NCI-H2171 treated with DMSO at 0.1 percent for 48 hours (cell line): ENCODE measurements around the gene TPH1.
A peak's percentile ranks its signal among the peaks of the same experiment; 100 is the strongest.
"Not testable (repeated sequence)": the region's sequence is repeated elsewhere in the genome, so short reads cannot be mapped to it uniquely, and the experiment has no call there.

Source experiments
- DNase-seq: peaks from one replicate; lab custom pipeline; 2025; lab: John Stamatoyannopoulos, UW

TPH1 gene

GRCh38 chr11:18022419-18022818, 23.6 kb downstream of the TPH1 start:
- DNase-seq, result no peak

- no peak for DNase-seq
Measured at GRCh38 chr11:18019650-18020049, 26.4 kb downstream of the TPH1 start.

- no peak for DNase-seq
Measured at GRCh38 chr11:18016789-18017188, 29.3 kb downstream of the TPH1 start.

GRCh38 chr11:18014876-18015275, 31.2 kb downstream of the TPH1 start:
- DNase-seq, result no peak

GRCh38 chr11:18013790-18014507, 32.1 kb downstream of the TPH1 start:
- no peak for DNase-seq

GRCh38 chr11:18012906-18013781, 32.9 kb downstream of the TPH1 start, which contains the start of gene SERGEF:
Gene SERGEF, minus strand, starts transcription at chr11:18013047. Its CDS starts 37 bp downstream, at chr11:18013010.
- DNase-seq, result peak; percentile 75

GRCh38 chr11:18012122-18012905, 33.8 kb downstream of the TPH1 start:
- DNase-seq, result peak; percentile 8

GRCh38 chr11:18011633-18012032, 34.4 kb downstream of the TPH1 start:
- no peak for DNase-seq

- DNase-seq, result no peak
Measured at GRCh38 chr11:18010977-18011586, 35.0 kb downstream of the TPH1 start.

- no peak for DNase-seq
Measured at GRCh38 chr11:18010121-18010670, 35.9 kb downstream of the TPH1 start.

- no peak for DNase-seq
Measured at GRCh38 chr11:18005376-18006129, 40.5 kb downstream of the TPH1 start.

GRCh38 chr11:18001191-18001590, 44.9 kb downstream of the TPH1 start:
- DNase-seq, result no peak

GRCh38 chr11:18000760-18001159, 45.3 kb downstream of the TPH1 start:
- no peak for DNase-seq

- DNase-seq, result not testable (repeated sequence)
Measured at GRCh38 chr11:18000128-18000527, 45.9 kb downstream of the TPH1 start.
